Fibroblast of skin of left quadriceps (primary cell): ENCODE data around the gene STMN1.

Experiments used
- DNase-seq, 2 experiments: peaks; one replicate each; pipeline ENCODE4 v3.0.0-alpha.2; 2013; ENCODE audit warnings: low read depth in 2 of 2

STMN1 gene

DNA sequence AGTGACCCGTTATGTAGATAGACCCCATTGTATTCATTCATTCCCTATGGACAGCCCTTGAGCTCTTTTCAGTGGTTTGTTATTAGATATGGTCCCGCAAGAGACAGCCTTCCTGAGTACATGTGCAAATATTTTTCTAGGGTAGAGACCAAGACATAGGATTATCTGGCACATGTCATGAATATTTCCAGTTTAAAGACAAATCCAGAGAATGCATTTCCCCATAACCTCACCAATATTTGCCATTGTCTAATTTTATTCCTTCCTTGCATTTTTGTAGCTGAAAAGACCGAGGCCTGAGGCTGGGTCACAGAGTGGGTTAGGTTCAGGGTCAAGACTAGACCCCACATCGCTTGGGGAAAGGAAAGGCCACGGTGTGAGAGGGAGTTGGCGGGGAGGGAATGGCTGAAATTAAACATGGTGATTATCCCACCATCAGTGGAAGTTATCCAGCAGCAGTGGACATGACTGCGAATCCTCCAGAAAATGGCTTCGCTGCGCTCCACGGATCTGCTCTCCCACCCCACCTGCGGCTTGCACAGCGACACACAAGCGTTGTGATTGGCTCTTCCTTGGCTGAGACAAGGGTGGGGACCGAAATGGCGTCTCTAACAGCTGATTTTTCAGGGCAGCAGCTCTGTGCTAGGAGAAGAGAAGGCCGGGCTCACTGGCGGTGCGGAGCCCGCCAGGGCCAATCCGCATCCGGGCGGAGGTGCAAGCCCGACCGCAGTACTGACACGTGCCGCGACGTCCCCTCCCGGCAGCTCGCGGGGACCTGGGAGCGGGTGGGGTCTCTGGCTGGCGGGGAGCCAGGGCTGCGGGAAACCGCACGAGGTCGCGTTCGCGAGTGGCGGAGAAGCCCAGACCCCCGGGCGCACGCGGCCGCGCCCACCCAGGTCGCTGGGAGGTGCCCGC is 16.1 kb upstream of the STMN1 start:
- DNase-seq, result no peak

DNA sequence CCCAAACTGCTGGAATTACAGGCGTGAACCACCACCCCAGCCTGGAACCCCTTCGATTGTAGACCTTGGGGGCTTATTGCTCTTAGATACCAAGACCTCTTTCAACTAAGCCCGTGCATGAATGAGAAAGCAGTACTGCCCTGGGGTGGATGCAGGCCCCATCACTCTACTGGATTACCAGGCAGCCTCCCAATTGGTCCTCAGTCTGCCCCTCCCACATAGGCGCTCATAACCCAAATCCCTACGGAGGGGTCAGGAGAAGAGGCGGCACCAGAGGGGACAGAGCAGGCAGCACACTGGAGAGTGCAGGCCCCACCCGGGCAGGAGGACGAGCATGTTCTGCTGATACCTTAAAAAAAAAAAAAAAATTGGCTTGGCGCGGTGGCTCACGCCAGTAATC is 12.4 kb upstream of the STMN1 start:
- no peak for DNase-seq

DNA sequence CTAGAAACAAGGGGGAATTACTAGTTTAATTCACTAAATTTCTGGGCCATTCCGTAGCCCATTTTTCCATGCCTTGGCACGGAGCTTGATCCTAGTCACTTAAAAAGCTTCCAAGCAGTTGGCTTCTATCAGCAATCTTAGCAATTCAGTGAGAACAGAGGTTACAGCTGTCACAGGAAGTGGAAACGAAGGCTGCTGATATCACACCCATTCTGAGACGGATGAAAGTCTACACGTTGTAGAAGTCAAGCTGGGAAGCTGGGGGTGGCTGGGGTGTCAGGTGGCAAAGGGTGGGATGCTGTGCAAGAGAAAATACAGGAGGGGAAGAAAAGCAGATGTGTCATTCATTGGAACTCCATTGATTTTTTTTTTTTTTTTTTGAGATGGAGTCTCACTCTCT is 11.8 kb upstream of the STMN1 start:
- DNase-seq, result no peak

DNA sequence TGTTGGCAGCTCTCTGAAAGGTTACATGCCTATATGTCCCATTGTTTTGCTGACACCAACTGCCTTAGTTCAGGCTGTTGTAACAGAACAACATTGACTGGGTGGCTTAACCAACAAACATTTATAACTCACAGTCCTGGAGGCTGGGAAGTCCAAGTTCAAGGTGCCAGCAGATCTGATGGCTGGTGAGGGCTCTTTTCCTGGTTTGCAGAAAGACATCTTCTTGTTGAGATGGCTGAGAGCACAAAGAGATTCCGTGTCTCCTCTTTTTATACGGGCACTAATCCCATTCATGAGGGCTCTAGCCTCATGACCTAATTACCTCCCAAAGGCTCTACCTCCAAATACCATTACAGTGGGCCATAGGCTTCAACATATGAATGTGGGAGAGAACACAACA is 10.2 kb upstream of the STMN1 start:
- DNase-seq, result no peak

GRCh38 chr1:25914074-25914995 is 8.1 kb upstream of the STMN1 start:
- no peak for DNase-seq

DNA sequence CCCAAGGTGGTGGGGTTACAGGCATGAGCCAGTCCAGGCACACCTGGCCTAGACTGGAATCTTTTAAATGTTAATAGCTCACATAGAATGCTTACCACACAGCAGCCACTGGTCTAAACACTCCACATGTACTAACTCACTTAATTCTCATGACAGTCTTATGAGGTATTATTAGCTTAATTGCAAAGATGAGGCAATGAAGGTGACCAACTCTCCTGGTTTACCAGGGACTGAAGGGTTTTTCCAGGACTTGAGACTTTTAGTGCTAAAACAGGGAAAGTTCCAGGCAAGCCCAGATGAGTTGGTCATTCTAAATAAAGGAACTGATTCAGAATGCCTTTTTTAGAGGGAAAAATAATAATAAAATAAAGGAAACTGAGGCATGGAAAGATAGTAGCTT is 7.0 kb upstream of the STMN1 start:
- DNase-seq, result no peak

DNA sequence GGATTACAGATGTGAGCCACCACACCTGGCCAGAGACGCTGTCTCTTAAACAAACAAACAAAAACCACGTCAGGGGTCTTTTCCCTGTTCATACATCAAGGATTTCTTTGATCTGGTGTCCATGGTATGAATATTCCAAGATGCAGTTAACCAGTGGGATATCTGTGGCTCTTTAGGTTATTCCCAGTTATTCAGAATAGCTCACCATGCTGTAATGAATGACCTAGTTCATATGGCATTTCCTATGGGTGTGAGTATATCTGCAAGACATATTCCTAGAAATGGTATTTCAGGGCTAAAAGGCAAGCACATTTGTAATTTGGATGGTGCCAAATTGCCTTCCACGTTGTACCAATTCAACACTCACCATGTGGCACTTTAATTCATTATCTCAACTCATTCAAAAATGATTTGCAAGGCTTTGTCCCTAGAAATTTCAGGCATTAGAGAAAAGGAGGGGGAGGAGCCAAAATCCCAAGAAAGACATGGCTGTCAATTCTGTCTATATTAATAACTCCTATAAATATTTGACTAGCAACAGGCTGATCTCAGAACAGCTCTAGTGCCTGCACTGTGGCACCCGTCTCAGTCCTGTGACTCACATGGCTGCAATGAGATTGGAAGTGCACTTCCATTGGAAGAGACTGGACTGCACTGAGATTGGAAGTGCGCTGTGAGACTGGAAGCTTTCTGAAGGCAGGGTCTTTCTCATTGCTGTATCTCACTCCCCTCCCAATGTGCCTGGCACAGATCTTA is 6.0 kb upstream of the STMN1 start:
- peak; percentile 59 to 62 for DNase-seq

- no peak for DNase-seq
These were observed 4.9 kb upstream of the STMN1 start for GRCh38 chr1:25911162-25911561.

DNA sequence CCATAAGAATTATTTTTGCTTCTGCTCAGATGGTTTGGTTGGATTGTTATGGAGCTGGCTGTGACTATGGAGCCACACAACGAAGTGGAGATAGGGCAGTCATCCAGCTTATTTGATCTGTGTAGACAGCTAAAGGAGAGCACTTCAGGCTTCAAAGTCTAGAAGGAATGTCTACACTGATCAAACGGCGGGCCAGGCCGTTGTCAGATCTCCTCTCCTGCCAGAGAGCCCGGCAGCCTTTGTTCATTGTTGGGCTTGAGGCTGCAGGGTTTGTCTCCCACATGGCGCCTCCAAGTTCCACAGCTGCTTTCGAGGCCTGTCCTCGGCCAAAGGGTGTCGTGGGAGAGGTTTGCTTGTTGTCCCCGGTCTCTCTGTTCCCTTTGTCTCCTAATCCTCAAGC is 2.8 kb upstream of the STMN1 start:
- DNase-seq, result no peak

DNA sequence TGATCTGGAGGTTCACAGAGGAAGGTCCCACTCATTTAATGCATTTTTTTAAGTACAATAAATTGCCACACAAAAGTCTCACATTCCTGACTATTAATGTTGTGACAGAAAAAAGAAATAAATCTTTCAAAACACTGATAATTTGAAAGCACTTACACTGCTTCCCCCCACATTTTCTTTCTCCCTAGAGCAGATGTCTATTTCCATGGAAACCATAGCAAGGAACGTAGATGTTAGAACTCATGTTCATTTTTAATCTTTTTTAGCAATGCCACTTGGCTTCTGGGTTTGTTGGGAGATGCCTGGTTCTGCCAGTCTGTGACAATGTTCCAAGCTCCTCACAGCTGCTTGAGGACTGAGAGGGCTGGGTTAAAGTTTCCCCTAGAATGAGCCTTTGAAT is 1.9 kb upstream of the STMN1 start:
- no peak for DNase-seq

DNA sequence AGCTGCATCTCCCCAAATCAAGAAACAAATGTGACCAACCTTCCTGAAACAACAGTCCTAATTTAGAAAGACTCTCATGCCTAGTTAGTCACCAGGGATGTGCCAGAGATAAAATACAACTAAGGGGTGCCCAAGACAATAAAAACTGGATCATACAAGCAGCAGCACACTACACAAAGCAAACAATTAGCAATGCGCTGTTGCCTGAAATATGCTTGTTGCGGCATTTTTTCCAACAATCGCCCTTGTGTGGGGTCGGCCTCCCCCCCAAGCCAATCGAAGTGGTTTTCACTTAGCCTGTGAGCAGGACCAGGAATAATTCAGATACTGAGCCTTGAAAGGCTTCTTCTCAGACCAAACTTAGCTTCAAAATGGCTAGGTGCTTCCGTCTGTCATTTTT is 1.4 kb upstream of the STMN1 start:
- DNase-seq, result no peak

- DNase-seq, result no peak
These were observed 553 bp upstream of the STMN1 start for GRCh38 chr1:25906644-25907300.

GRCh38 chr1:25904943-25905679 is 1.1 kb downstream of the STMN1 start:
- peak; percentile 82 to 83 for DNase-seq

DNA sequence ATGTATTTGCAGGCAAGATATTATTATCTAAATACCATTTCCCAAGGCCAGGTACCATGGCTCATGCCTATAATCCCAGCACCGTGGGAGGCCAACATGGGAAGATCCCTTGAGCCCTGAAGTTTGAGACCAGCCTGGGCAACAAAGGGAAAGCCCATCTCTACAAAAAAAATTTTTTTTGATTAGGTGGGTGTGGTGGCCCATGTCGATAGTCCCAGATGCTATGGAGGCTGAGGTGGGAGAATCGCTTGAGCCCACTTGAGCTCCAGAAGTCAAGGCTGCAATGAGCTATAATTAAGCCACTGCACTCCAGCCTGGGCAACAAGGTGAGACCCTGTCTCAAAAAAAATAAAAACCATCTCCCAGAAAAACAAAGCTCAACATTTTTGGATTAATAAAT is 2.2 kb downstream of the STMN1 start:
- no peak for DNase-seq

GRCh38 chr1:25902462-25902861 is 3.8 kb downstream of the STMN1 start:
- DNase-seq, result no peak

- DNase-seq, result no peak
These were observed 6.0 kb downstream of the STMN1 start for GRCh38 chr1:25900219-25900618.

GRCh38 chr1:25899792-25900191 is 6.4 kb downstream of the STMN1 start:
- DNase-seq, result no peak

- no peak for DNase-seq
These were observed 7.8 kb downstream of the STMN1 start for GRCh38 chr1:25898223-25899015.

GRCh38 chr1:25897754-25898153 is 8.5 kb downstream of the STMN1 start:
- no peak for DNase-seq

GRCh38 chr1:25896266-25896665 is 10.0 kb downstream of the STMN1 start:
- DNase-seq, result no peak
